ENCODE results near the gene PLCG1. TPM values are rescaled to one million over a fixed set of nuclear protein-coding genes. Genes with fewer than 3 reads are reported as not detected.

Gene PLCG1
- total and polyA plus RNA-seq, 4 donors = 2.0 to 30.4 (median 16.1) TPM

GRCh38 chr20:41094353-41095055 lies 42.8 kb upstream of the PLCG1 start:
- no peak for DNase-seq (ENCODE audit: low spot score)
- Histone ChIP-seq H3K36me3 (ENCODE audit: control insufficient read depth in 4 of 4, insufficient read depth in 3 of 4, low read depth in 1 of 4, low read length in 3 of 4) (peaks cover 3 to 41% (median 33%) of the 10 kb centered on the region in 4 donors), H3K9me3 (ENCODE audit: control insufficient read depth in 4 of 4, low read length in 3 of 4) (no peaks in the 10 kb centered on the region), H3K4me1 (ENCODE audit: control insufficient read depth in 4 of 4, insufficient read depth in 4 of 4, low read length in 3 of 4) (peaks cover 0 to 14% (median 13%) of the 10 kb centered on the region in 4 donors), H3K27ac (ENCODE audit: low read depth in 1 of 2, low read length in 2 of 2) (no peak overlapping the region), H3K4me3 (ENCODE audit: low read depth in 1 of 3, low read length in 3 of 3) (no peak overlapping the region), H3K27me3 (ENCODE audit: control insufficient read depth in 4 of 4, insufficient read depth in 4 of 4, low read length in 3 of 4) (no peaks in the 10 kb centered on the region), H3K9ac (ENCODE audit: low read depth in 1 of 2, low read length in 2 of 2) (no peak overlapping the region)
- TF ChIP-seq FOXA1 (IDR thresholded peaks at IDR 0.05) (no peak), SP1 (IDR thresholded peaks at IDR 0.05) (no peak), HNF4G (IDR thresholded peaks at IDR 0.05) (no peak), NR2F2 (IDR thresholded peaks at IDR 0.05) (no peak), RXRA (IDR thresholded peaks at IDR 0.05) (no peak), CTCF (IDR thresholded peaks at IDR 0.05; ENCODE audit: low read depth, low read length, missing input control) (no peak), TAF1 (conservative IDR thresholded peaks at IDR 0.05) (no peak), JUND (IDR thresholded peaks at IDR 0.05) (no peak), EGR1 (IDR thresholded peaks at IDR 0.05; ENCODE audit: low read depth in 2 of 2) (no peak), YY1 (IDR thresholded peaks at IDR 0.05) (no peak), REST (IDR thresholded peaks at IDR 0.05) (no peak), MAX (IDR thresholded peaks at IDR 0.05) (no peak)
- WGBS = 98% methylated on average over 2 of the region's 2 CpGs

- Histone ChIP-seq H3K4me3 (ENCODE audit: low read depth in 1 of 3, low read length in 3 of 3) (no peak overlapping the region), H3K27me3 (ENCODE audit: control insufficient read depth in 4 of 4, insufficient read depth in 4 of 4, low read length in 3 of 4) (no peaks in the 10 kb centered on the region), H3K9me3 (ENCODE audit: control insufficient read depth in 4 of 4, low read length in 3 of 4) (no peaks in the 10 kb centered on the region), H3K9ac (ENCODE audit: low read depth in 1 of 2, low read length in 2 of 2) (no peak overlapping the region), H3K36me3 (ENCODE audit: control insufficient read depth in 4 of 4, insufficient read depth in 3 of 4, low read depth in 1 of 4, low read length in 3 of 4) (peaks cover 7 to 44% (median 37%) of the 10 kb centered on the region in 4 donors), H3K27ac (ENCODE audit: low read depth in 1 of 2, low read length in 2 of 2) (no peak overlapping the region), H3K4me1 (ENCODE audit: control insufficient read depth in 4 of 4, insufficient read depth in 4 of 4, low read length in 3 of 4) (peaks cover 0 to 15% (median 13%) of the 10 kb centered on the region in 4 donors)
- WGBS = 45% methylated on average over 7 of the region's 7 CpGs
- peak; percentile 62 for DNase-seq (ENCODE audit: low spot score)
- no peak for TF ChIP-seq ZBTB33 (IDR thresholded peaks at IDR 0.05)
- peak; percentile 87 for TF ChIP-seq RAD21 (IDR thresholded peaks at IDR 0.05)
- peak; percentile 15 for TF ChIP-seq NR2F2 (IDR thresholded peaks at IDR 0.05)
- TF ChIP-seq TAF1 (conservative IDR thresholded peaks at IDR 0.05) = no peak
- no peak for TF ChIP-seq FOXA1 (IDR thresholded peaks at IDR 0.05)
- TF ChIP-seq ATF3 (IDR thresholded peaks at IDR 0.05) = no peak
- TF ChIP-seq EGR1 (IDR thresholded peaks at IDR 0.05; ENCODE audit: low read depth in 2 of 2) = no peak
- peak; percentile 77 for TF ChIP-seq CTCF (IDR thresholded peaks at IDR 0.05; ENCODE audit: low read depth, low read length, missing input control)
- TF ChIP-seq SP1 (IDR thresholded peaks at IDR 0.05) = no peak
- TF ChIP-seq YY1 (IDR thresholded peaks at IDR 0.05) = peak; percentile 64
- TF ChIP-seq GABPA (IDR thresholded peaks at IDR 0.05 in 1 of 2, conservative IDR thresholded peaks at IDR 0.05 in 1 of 2) = no peak
Observed at GRCh38 chr20:41095110-41095969, 42.0 kb upstream of the PLCG1 start.

All from liver (tissue), 9 donors.